Breast epithelium (tissue), 3 donors: Measurements from ENCODE around the gene CNTNAP2.
"Not testable (repeated sequence)": the region's sequence is repeated elsewhere in the genome, so short reads cannot be mapped to it uniquely, and the experiment has no call there.

Source experiments
- POLR2A ChIP-seq: fragments of 450-650 bp; IDR thresholded peaks from one replicate; pipeline ENCODE4 v1.6.1; 2016; ENCODE audit warnings: antibody characterized with exemption, mild to moderate bottlenecking, moderate library complexity
- TF ChIP-seq, protein P1 (sequence below), 3 donors: fragments of 450-650 bp; IDR thresholded peaks; one replicate each; pipeline ENCODE4 v1.5.1; 2016 to 2017; ENCODE audit warnings: antibody characterized with exemption in 3 of 3, mild to moderate bottlenecking in 3 of 3, moderate library complexity in 3 of 3

DNA sequence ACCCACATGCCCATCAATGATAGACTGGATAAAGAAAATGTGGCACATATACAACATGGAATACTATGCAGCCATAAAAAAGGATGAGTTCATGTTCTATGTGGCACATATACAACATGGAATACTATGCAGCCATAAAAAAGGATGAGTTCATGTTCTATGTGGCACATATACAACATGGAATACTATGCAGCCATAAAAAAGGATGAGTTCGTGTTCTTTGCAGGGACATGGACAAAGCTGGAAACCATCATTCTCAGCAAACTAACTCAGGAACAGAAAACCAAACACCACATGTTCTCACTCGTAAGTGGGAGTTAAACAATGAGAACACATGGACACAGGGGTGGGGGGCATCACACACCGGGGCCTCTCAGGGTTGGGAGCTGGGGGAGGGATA is 2314.1 kb downstream of the CNTNAP2 start:
- not testable (repeated sequence) for TF ChIP-seq POLR2A
- TF ChIP-seq, protein P1, sequence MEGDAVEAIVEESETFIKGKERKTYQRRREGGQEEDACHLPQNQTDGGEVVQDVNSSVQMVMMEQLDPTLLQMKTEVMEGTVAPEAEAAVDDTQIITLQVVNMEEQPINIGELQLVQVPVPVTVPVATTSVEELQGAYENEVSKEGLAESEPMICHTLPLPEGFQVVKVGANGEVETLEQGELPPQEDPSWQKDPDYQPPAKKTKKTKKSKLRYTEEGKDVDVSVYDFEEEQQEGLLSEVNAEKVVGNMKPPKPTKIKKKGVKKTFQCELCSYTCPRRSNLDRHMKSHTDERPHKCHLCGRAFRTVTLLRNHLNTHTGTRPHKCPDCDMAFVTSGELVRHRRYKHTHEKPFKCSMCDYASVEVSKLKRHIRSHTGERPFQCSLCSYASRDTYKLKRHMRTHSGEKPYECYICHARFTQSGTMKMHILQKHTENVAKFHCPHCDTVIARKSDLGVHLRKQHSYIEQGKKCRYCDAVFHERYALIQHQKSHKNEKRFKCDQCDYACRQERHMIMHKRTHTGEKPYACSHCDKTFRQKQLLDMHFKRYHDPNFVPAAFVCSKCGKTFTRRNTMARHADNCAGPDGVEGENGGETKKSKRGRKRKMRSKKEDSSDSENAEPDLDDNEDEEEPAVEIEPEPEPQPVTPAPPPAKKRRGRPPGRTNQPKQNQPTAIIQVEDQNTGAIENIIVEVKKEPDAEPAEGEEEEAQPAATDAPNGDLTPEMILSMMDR (IDR thresholded peaks at IDR 0.05): not testable (repeated sequence)
